Measurements from ENCODE around the gene PER1. TPM values are rescaled to one million over a fixed set of nuclear protein-coding genes. Genes with fewer than 3 reads are reported as not detected.
"Not testable (repeated sequence)": the region's sequence is repeated elsewhere in the genome, so short reads cannot be mapped to it uniquely, and the experiment has no call there.

PER1 gene
- total RNA-seq, 1 experiment from 2014 or later = 17.1 TPM

- Histone ChIP-seq H3K9me3 (ENCODE audit: control insufficient read depth, insufficient read depth, low read depth, low read length) (no peaks in the 10 kb centered on the region), H3K36me3 (ENCODE audit: control insufficient read depth, insufficient read depth, low read length) (no peaks in the 10 kb centered on the region), H3K27ac (ENCODE audit: low read length) (peak overlapping the region; percentile 96), H3K4me3 (ENCODE audit: low read depth in 2 of 2, low read length in 2 of 2) (peak overlapping the region; percentile 45 to 67), H3K4me1 (ENCODE audit: control insufficient read depth, insufficient read depth, low read length) (peaks cover 18% of the 10 kb centered on the region), H3K27me3 (ENCODE audit: control insufficient read depth, insufficient read depth, low read length) (no peaks in the 10 kb centered on the region)
- TSS peak; percentile 100 for BruUV-seq (replicated peaks)
- POLR2A ChIA-PET = interaction anchor here (0.5 to 1.5 kb wide), 11 partner anchors 9 to 169 kb away, joined by 3 to 17 read pairs (median 4); partner anchors contain the start of gene AURKB
- in situ Hi-C loops (cut with HindIII; ENCODE audit: low pct_unique_long_range_greater_than_20kb, low sequenced_read_pairs) = no loop called here
- intact Hi-C loops (cut with micrococcal nuclease; ENCODE audit: unreplicated experiment) = no loop called here
- ATAC-seq (peak; percentile 83), DNase-seq (ENCODE audit: low read depth, low spot score) (peak; percentile 99)
- CTCF ChIA-PET = no interaction called here
- TF ChIP-seq SIN3A (IDR thresholded peaks at IDR 0.05; ENCODE audit: borderline replicate concordance, insufficient read depth, low read depth, low read length) (peak; percentile 100), REST (IDR thresholded peaks at IDR 0.05; ENCODE audit: insufficient read depth in 1 of 2, low read depth in 2 of 2, low read length in 1 of 2) (no peak), TCF7L2 (IDR thresholded peaks at IDR 0.05; ENCODE audit: low read depth, low read length) (peak; percentile 79), CTCF (IDR thresholded peaks at IDR 0.05) (no peak), POLR2AphosphoS5 (IDR thresholded peaks at IDR 0.05; ENCODE audit: low read depth, low read length) (peak; percentile 100)
These were observed 21.1 kb upstream of the PER1 start for GRCh38 chr17:8173056-8173870.

- intact Hi-C loops (cut with micrococcal nuclease; ENCODE audit: unreplicated experiment); in situ Hi-C loops (cut with HindIII; ENCODE audit: low pct_unique_long_range_greater_than_20kb, low sequenced_read_pairs); BruUV-seq (replicated peaks); H3K27me3 ChIP-seq (ENCODE audit: control insufficient read depth, insufficient read depth, low read length); H3K27ac ChIP-seq (ENCODE audit: low read length); ATAC-seq; H3K4me1 ChIP-seq (ENCODE audit: control insufficient read depth, insufficient read depth, low read length); H3K9me3 ChIP-seq (ENCODE audit: control insufficient read depth, insufficient read depth, low read depth, low read length); CTCF ChIA-PET; DNase-seq (ENCODE audit: low read depth, low spot score); H3K36me3 ChIP-seq (ENCODE audit: control insufficient read depth, insufficient read depth, low read length); H3K4me3 ChIP-seq (ENCODE audit: low read depth in 2 of 2, low read length in 2 of 2): not testable (repeated sequence)
- POLR2A ChIA-PET = interaction anchor here (0.7 kb wide), 1 partner anchor 555 kb away, joined by 9 read pairs; no protein-coding TSS in a partner anchor
These were observed 18.0 kb upstream of the PER1 start for GRCh38 chr17:8170186-8170585.

GRCh38 chr17:8167526-8167925 is 15.3 kb upstream of the PER1 start:
- Histone ChIP-seq H3K4me1 (ENCODE audit: control insufficient read depth, insufficient read depth, low read length) (peaks cover 17% of the 10 kb centered on the region), H3K4me3 (ENCODE audit: low read depth in 2 of 2, low read length in 2 of 2) (no peak overlapping the region), H3K9me3 (ENCODE audit: control insufficient read depth, insufficient read depth, low read depth, low read length) (no peaks in the 10 kb centered on the region), H3K36me3 (ENCODE audit: control insufficient read depth, insufficient read depth, low read length) (no peaks in the 10 kb centered on the region; the same call in 1 of the 2 replicates), H3K27me3 (ENCODE audit: control insufficient read depth, insufficient read depth, low read length) (no peaks in the 10 kb centered on the region), H3K27ac (ENCODE audit: low read length) (no peak overlapping the region)
- DNase-seq (ENCODE audit: low read depth, low spot score) (no peak), ATAC-seq (no peak)
- in situ Hi-C loops (cut with HindIII; ENCODE audit: low pct_unique_long_range_greater_than_20kb, low sequenced_read_pairs) (no loop called here), intact Hi-C loops (cut with micrococcal nuclease; ENCODE audit: unreplicated experiment) (no loop called here)
- no TSS peak for BruUV-seq (replicated peaks)
- POLR2A ChIA-PET = no interaction called here
- CTCF ChIA-PET = no interaction called here
- TF ChIP-seq TCF7L2 (IDR thresholded peaks at IDR 0.05; ENCODE audit: low read depth, low read length) (no peak), CTCF (IDR thresholded peaks at IDR 0.05) (no peak), POLR2AphosphoS5 (IDR thresholded peaks at IDR 0.05; ENCODE audit: low read depth, low read length) (no peak), SIN3A (IDR thresholded peaks at IDR 0.05; ENCODE audit: borderline replicate concordance, insufficient read depth, low read depth, low read length) (no peak), REST (IDR thresholded peaks at IDR 0.05; ENCODE audit: insufficient read depth in 1 of 2, low read depth in 2 of 2, low read length in 1 of 2) (no peak)

Data from Panc1 (cell line).